Heart left ventricle (tissue), 13 donors: Measurements from ENCODE around the gene IMMP2L.

Source experiments
- CTCF ChIP-seq, 12 donors: fragments of 200-600 bp; sonication (generic) in 4 of 12; IDR thresholded peaks; one replicate each; pipeline versions ENCODE4 v1.5.0 to v1.8.0; 2018 to 2022; ENCODE audit warnings: antibody characterized with exemption in 12 of 12, mild to moderate bottlenecking in 5 of 12
- POLR2A ChIP-seq, 2 donors: fragments of 450-650 bp; IDR thresholded peaks; one replicate each; pipeline ENCODE4 v1.6.1; 2017; ENCODE audit warnings: antibody characterized with exemption in 2 of 2, mild to moderate bottlenecking in 2 of 2, moderate library complexity in 2 of 2
- donor health status: ischemic (EF 13 %, LVEDD 7.1; RV severe dilation, severe dysfunction).
- donor health status: DM: no; HTN: yes; CAD: no.
- donor health status: DM: no; HTN: no; CAD: no.
- donor health status: ischemic (EF 25% LVEDD 6.9; RV normal size, moderate dysfunction).
- donor health status: ischemic (EF 25% LVEDD 5.7; RV mildly dilated, moderate dysfunction).
- donor health status: ischemic (EF 35%, LVEDD 5.7; RV mildly dilated, moderate dysfunction).
- donor health status: nonischemic (EF 11% LVEDD 7.7; RV severe dilation, severe dysfunction).
- donor health status: DM: yes; HTN: yes; CAD: no.
- donor health status: PGD.
- donor health status: ischemic (EF 29% LVEDD 5.4; RV normal size, mild dysfunction).
- donor health status: nonischemic (EF 23%, LVEDD 6.1; RV moderate dilation, normal function).

GRCh38 chr7:110645060-110645459 lies 917.2 kb downstream of the IMMP2L start:
- TF ChIP-seq POLR2A (IDR thresholded peaks at IDR 0.05) (no peak), CTCF (IDR thresholded peaks at IDR 0.05) (no peak)
